Cardiac fibroblast (primary cell): Measurements from ENCODE around the gene CPN2.

Experiments used
- DNase-seq, 2 donors: peaks; one replicate each; pipeline versions ENCODE4 v3.0.0 to v3.0.0-alpha.2; 2010; ENCODE audit warnings: low read depth in 2 of 2
- H3K4me3 ChIP-seq, 2 donors: replicated peaks in 1 of 2; 1 replicate in 1 of 2; 2 replicates in 1 of 2; pipeline ENCODE4 v1.5.1; 2011; ENCODE audit warnings: low read depth in 2 of 2, low read length in 2 of 2, mild to moderate bottlenecking in 2 of 2, moderate library complexity in 1 of 2
- TF ChIP-seq, protein P1 (sequence below): IDR thresholded peaks from one replicate; pipeline ENCODE4 v1.5.1; 2011; ENCODE audit warnings: low read depth, mild to moderate bottlenecking, low read length, inconsistent platforms

CPN2 gene

DNA sequence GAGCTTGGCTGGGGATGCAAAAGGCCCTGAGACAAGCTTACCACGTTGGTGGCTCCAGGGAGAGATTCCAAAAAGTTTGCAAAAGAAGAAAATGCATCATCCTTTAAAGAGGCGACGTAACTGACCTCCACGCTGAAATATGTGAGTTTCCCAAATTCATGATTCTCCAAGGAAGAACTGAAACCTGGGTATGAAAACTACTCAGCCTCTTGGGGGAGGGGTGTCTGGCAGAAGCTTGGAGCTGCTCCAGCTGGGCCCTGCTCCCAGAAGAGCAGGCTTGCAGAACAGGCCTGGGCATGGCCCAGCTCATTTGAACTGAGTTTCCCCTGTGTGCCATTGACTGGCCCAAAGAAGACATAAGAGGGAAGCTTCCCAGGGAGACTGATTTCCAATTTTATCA is 20.5 kb downstream of the CPN2 start:
- DNase-seq: peak; percentile 69 to 78
- TF ChIP-seq, protein P1, sequence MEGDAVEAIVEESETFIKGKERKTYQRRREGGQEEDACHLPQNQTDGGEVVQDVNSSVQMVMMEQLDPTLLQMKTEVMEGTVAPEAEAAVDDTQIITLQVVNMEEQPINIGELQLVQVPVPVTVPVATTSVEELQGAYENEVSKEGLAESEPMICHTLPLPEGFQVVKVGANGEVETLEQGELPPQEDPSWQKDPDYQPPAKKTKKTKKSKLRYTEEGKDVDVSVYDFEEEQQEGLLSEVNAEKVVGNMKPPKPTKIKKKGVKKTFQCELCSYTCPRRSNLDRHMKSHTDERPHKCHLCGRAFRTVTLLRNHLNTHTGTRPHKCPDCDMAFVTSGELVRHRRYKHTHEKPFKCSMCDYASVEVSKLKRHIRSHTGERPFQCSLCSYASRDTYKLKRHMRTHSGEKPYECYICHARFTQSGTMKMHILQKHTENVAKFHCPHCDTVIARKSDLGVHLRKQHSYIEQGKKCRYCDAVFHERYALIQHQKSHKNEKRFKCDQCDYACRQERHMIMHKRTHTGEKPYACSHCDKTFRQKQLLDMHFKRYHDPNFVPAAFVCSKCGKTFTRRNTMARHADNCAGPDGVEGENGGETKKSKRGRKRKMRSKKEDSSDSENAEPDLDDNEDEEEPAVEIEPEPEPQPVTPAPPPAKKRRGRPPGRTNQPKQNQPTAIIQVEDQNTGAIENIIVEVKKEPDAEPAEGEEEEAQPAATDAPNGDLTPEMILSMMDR: no peak

DNA sequence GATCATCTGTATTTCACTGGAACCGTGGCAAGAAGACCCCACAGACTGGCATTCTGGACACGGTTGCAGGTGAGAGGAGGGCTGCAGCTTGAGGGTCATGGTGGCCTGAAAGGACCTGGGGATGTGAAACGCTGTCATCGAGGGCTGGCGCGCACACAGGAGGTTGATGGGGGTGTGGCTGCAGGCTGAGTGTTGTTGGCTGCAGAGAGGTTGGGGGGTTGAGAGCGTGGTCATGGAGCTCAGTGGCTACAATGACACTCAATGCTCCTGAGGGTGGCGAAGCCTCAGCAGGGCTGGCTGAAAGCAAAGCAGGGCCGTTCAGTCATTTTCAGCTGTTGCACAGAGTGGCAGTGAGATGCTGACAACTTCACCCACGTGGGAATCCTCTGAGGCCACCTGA is 21.0 kb downstream of the CPN2 start:
- no peak for DNase-seq
- TF ChIP-seq, protein P1: no peak
- no peak overlapping the region for H3K4me3 ChIP-seq

More for the DNA sequence above, 20.5 kb downstream of the CPN2 start:
- H3K4me3 ChIP-seq: no peak overlapping the region

DNA sequence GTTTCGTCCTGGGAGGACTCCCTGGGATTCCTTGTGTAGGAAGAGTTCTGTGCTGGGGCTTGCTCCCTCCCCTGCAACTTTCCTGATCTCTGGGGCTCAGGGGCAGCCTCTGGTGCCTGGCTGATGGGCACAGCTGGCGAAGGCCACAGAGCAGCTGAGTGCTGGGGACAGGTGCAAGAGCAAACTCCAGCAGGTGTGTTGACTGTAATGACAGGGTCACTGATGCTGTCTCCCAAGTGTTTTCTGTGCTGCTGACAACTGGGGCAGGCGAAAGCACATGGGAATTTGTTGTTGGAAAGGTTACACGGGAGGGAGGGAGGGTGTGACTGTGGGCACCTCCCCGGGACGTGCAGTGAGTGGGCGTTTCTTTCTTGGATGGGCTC is 21.6 kb downstream of the CPN2 start:
- no peak overlapping the region for H3K4me3 ChIP-seq
- no peak for DNase-seq
- TF ChIP-seq, protein P1: no peak

DNA sequence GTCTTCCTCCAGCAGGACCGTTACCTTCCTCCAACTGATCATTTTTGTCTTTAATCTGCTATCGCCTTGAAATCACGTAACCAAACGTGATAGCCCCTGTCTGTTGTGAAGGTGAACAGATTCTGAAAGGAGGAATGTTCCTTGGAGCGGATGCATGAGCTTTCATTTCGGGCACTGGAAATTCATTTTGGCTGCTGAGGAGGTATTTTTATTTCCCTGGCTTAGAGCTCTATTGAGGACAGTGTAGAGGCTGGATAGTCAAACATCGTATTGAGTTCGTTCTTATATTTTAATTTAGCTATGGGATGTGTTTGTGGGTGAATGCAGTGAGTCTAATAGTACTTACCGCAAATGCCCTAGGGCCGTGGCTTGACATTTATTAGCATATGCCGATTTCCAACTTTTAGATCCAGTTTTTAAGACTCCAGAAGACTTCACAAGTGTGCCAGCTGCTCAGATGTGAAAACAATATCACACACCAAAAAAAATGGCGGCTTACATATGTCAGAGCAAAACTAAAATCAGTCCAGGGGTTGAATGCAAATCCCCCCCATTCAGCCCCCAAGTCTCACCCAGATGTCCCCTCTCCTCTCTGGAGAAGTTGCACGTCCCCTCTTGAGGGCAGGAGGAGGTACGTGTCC is 22.1 kb downstream of the CPN2 start:
- no peak overlapping the region for H3K4me3 ChIP-seq
- DNase-seq: no peak
- TF ChIP-seq, protein P1: no peak

DNA sequence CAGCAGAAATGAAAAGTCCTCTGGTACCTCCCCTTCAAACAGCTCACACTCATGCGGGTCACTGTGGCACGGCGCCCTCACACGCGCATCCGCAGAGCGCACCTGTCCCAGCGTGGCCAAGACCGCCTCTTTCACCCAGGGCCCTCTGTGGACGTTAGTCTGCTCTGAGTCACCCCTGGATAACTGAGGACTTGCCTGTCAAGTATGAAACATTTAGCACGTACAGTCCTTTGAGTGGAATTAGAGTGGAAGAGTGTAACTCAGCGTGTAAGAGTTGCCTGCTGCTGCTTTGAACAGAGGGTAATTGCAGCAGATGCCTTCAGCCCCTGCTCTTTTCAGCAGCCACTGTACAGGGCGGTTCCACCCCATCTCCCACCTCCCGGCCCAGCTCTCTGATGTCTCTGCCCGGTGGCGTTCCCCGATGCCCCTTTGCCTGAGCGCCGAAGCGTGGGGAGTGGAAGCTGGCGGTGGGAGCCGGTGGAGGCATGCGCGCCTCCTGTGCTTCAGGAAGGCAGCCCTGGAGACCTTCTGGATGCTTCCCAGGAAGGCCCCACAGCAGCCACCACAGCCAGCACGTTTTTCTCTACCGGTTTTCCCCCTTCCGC is 23.0 kb downstream of the CPN2 start:
- DNase-seq: peak; percentile 56 to 66
- TF ChIP-seq, protein P1: no peak
- H3K4me3 ChIP-seq: no peak overlapping the region

DNA sequence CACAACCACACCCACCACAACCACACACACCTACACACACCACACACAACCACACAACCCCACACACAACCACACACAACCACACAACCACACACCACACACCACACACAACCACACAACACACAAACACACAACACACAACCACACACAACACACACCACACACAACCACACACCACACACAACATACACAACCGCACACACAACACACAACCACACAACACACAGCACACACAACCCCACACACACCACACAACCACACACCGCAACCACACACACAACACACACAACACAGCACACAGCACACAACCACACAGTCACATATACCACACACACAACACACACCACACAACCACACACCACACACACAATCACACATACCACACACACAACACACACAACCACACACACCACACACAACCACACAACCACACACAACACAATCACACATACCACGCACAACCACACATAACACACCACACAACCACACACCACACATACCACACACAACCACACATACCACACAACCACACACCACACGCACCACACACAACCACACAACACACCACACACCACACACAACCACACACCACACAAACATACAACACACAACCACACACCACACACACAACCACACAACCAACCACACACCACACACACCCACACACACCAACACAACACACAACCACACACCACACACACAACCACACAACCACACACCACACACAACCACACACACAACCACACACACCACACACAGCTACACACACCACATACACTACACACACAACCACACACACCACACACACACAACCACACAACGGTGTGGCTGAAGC is 23.7 kb downstream of the CPN2 start:
- H3K4me3 ChIP-seq: no peak overlapping the region
- peak in 1 of 2 donors; percentile 19 for DNase-seq
- TF ChIP-seq, protein P1: no peak
